ENCODE results near the gene PLEKHM3. TPM values are rescaled to one million over a fixed set of nuclear protein-coding genes. Genes with fewer than 3 reads are reported as not detected.

PLEKHM3 gene
- total and polyA plus RNA-seq, 2 of the 13 experiments (the other 11 are each of a cell fraction or from before 2014, with no cell fraction given) = 4.5 to 4.7 TPM

GRCh38 chr2:208015475-208015874, 9.9 kb downstream of the PLEKHM3 start:
- H3K27me3 ChIP-seq (ENCODE audit: control insufficient read depth in 1 of 2, insufficient read depth in 2 of 2, low read length in 2 of 2) = no peaks in the 10 kb centered on the region
- POLR2A ChIA-PET = interaction anchor here (1.4 to 2.9 kb wide), 5 partner anchors 10 to 246 kb away, joined by 3 to 10 read pairs (median 5); partner anchors contain the start of genes FZD5 and PLEKHM3
- no peak overlapping the region for H2AFZ ChIP-seq (ENCODE audit: low read length)
- in situ Hi-C loops (cut with HindIII; ENCODE audit: extremely low pct_ligation_motif_present, low pct_unique_long_range_greater_than_20kb) = no loop called here
- 0 out of 5 replicates have a peak, but pooled peaks cover 0 to 2% of the 10 kb centered on the region in 2 experiments for H3K36me3 ChIP-seq (replicated peaks in 1 of 2; ENCODE audit: control insufficient read depth in 1 of 2, insufficient read depth in 2 of 2, low read length in 2 of 2)
- no TSS peak for BruUV-seq (replicated peaks)
- H3K4me2 ChIP-seq (ENCODE audit: low read depth, low read length) = 0 out of 2 replicates have a peak overlapping the region, but pooled peaks have one; percentile 7
- H3K9me3 ChIP-seq (ENCODE audit: low read length) = no peaks in the 10 kb centered on the region
- H3K79me2 ChIP-seq (ENCODE audit: insufficient read depth, low read length) = no peaks in the 10 kb centered on the region
- FAIRE-seq (peak; percentile 86), DNase-seq (ENCODE audit: low spot score) (peak; percentile 84), ATAC-seq (peak; percentile 42; the same call in 1 of the 3 replicates)
- 9% methylated on average over 2 of the region's 2 CpGs for WGBS (ENCODE audit: low lambda C conversion rate)
- intact Hi-C loops (cut with micrococcal nuclease; ENCODE audit: unreplicated experiment) = no loop called here
- no peak overlapping the region for H3K4me3 ChIP-seq (replicated peaks in 1 of 3; ENCODE audit: insufficient read depth in 1 of 3, low read depth in 2 of 3, low read length in 3 of 3)
- H3K4me1 ChIP-seq (ENCODE audit: insufficient read depth, low read length) = peaks cover 31% of the 10 kb centered on the region
- H3K9ac ChIP-seq (ENCODE audit: insufficient read depth, low read depth, low read length) = no peak overlapping the region
- no peaks in the 10 kb centered on the region for H4K20me1 ChIP-seq (ENCODE audit: insufficient read depth, low read length)
- no peak overlapping the region for H3K27ac ChIP-seq (ENCODE audit: extremely low read length, insufficient read depth, low read length)
- CTCF ChIA-PET (ENCODE audit: low intra/inter-chr PET ratio, low total read pairs) = no interaction called here
- TF ChIP-seq FOXJ3 (CRISPR knock-in tag; IDR thresholded peaks at IDR 0.05; ENCODE audit: borderline replicate concordance) (peak; percentile 83; the same call in 1 of the 2 replicates), TEAD3 (CRISPR knock-in tag; optimal IDR thresholded peaks at IDR 0.05; ENCODE audit: borderline replicate concordance) (peak; percentile 70), THAP11 (CRISPR knock-in tag; IDR thresholded peaks at IDR 0.05) (peak; percentile 30; the same call in 1 of the 2 replicates), FOSL1 (CRISPR knock-in tag; IDR thresholded peaks at IDR 0.05; ENCODE audit: borderline replicate concordance) (0 out of 2 replicates have a peak, but pooled peaks have one; percentile 6), PAXIP1 (CRISPR knock-in tag; conservative IDR thresholded peaks at IDR 0.05) (peak; percentile 36), SOX13 (IDR thresholded peaks at IDR 0.05) (peak; percentile 69; the same call in 1 of the 2 replicates), SOX13 (CRISPR knock-in tag; conservative IDR thresholded peaks at IDR 0.05 in 1 of 2, IDR thresholded peaks at IDR 0.05 in 1 of 2) (peak in 1 of 2 experiments; percentile 98; a peak in 2 of 4 replicates), NCOA2 (CRISPR knock-in tag; IDR thresholded peaks at IDR 0.05) (peak; percentile 61), SAP130 (CRISPR knock-in tag; IDR thresholded peaks at IDR 0.05; ENCODE audit: low read depth) (peak; percentile 34), MLX (CRISPR knock-in tag; IDR thresholded peaks at IDR 0.05) (no peak), HNF1A (IDR thresholded peaks at IDR 0.05; ENCODE audit: low read depth) (0 out of 2 replicates have a peak, but pooled peaks have one; percentile 32), HNF1A (CRISPR knock-in tag; IDR thresholded peaks at IDR 0.05; ENCODE audit: borderline replicate concordance) (no peak), TCF7 (IDR thresholded peaks at IDR 0.05; ENCODE audit: low read depth) (peak; percentile 53; the same call in 1 of the 2 replicates), CREB1 (IDR thresholded peaks at IDR 0.05) (no peak), CREB1 (CRISPR knock-in tag; IDR thresholded peaks at IDR 0.05) (peak; percentile 51; the same call in 1 of the 2 replicates), FOXP1 (IDR thresholded peaks at IDR 0.05) (no peak), FOXP1 (CRISPR knock-in tag; IDR thresholded peaks at IDR 0.05) (peak; percentile 86), NKX3-1 (CRISPR knock-in tag; IDR thresholded peaks at IDR 0.05) (peak; percentile 76), ETV5 (CRISPR knock-in tag; IDR thresholded peaks at IDR 0.05; ENCODE audit: borderline replicate concordance) (no peak)

All from HepG2 (cell line).